ENCODE data around the gene AQP4.

DNA sequence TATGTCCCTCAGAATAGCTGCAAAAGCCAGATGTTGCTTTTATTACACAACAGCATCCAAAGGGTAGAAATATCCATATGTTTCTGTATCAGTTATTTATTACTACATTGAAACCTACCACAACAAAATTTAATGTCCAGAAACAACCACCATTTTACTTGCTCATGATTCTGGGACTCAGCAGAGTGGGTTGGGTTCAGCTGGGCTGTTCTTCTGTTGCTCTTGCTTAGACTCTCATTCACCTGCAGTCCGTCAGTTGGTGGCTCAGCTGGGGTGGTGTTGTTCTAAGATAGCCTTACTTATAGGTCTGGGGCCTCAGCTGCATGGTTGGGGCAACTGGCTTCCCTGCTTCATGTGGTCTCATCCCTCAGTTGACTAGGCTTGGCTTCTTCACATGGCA is 21.7 kb downstream of the AQP4 start:
- TF ChIP-seq POLR2AphosphoS5 (IDR thresholded peaks at IDR 0.05), result no peak
- TF ChIP-seq CTCF (IDR thresholded peaks at IDR 0.05), result no peak

All from upper lobe of left lung (tissue), 4 donors.